NCI-H510A treated with DMSO at 0.1 percent for 48 hours (cell line): Measurements from ENCODE around the gene PLD5.
A peak's percentile ranks its signal among the peaks of the same experiment; 100 is the strongest.
"Not testable (repeated sequence)": the region's sequence is repeated elsewhere in the genome, so short reads cannot be mapped to it uniquely, and the experiment has no call there.

Source experiments
- DNase-seq: peaks from one replicate; lab custom pipeline; 2025; lab: John Stamatoyannopoulos, UW

PLD5 gene

GRCh38 chr1:242489545-242489944, 35.0 kb downstream of the PLD5 start:
- no peak for DNase-seq

- peak; percentile 73 for DNase-seq
Measured at GRCh38 chr1:242477944-242478343, 46.6 kb downstream of the PLD5 start.

GRCh38 chr1:242470774-242471173, 53.7 kb downstream of the PLD5 start:
- no peak for DNase-seq

GRCh38 chr1:242468784-242469183, 55.7 kb downstream of the PLD5 start:
- no peak for DNase-seq

- DNase-seq, result peak; percentile 39
Measured at GRCh38 chr1:242467556-242468145, 56.8 kb downstream of the PLD5 start.

- DNase-seq, result no peak
Measured at GRCh38 chr1:242462867-242463266, 61.6 kb downstream of the PLD5 start.

- DNase-seq, result not testable (repeated sequence)
Measured at GRCh38 chr1:242459740-242460139, 64.8 kb downstream of the PLD5 start.

GRCh38 chr1:242456726-242457269, 67.7 kb downstream of the PLD5 start:
- DNase-seq, result no peak

- no peak for DNase-seq
Measured at GRCh38 chr1:242455052-242455361, 69.5 kb downstream of the PLD5 start.

GRCh38 chr1:242454262-242455051, 70.0 kb downstream of the PLD5 start:
- peak; percentile 27 for DNase-seq

GRCh38 chr1:242452573-242452972, 71.9 kb downstream of the PLD5 start:
- no peak for DNase-seq

GRCh38 chr1:242449661-242450060, 74.8 kb downstream of the PLD5 start:
- DNase-seq, result no peak

- DNase-seq, result no peak
Measured at GRCh38 chr1:242448910-242449645, 75.4 kb downstream of the PLD5 start.

- DNase-seq, result no peak
Measured at GRCh38 chr1:242447689-242448088, 76.8 kb downstream of the PLD5 start.

GRCh38 chr1:242440757-242441156, 83.7 kb downstream of the PLD5 start:
- no peak for DNase-seq

- DNase-seq, result no peak
Measured at GRCh38 chr1:242435200-242435599, 89.3 kb downstream of the PLD5 start.

GRCh38 chr1:242432491-242433095, 91.9 kb downstream of the PLD5 start:
- no peak for DNase-seq

GRCh38 chr1:242431786-242432185, 92.7 kb downstream of the PLD5 start:
- no peak for DNase-seq

GRCh38 chr1:242430956-242431355, 93.5 kb downstream of the PLD5 start:
- no peak for DNase-seq

GRCh38 chr1:242428399-242429190, 95.9 kb downstream of the PLD5 start:
- DNase-seq, result no peak

GRCh38 chr1:242427519-242427918, 97.0 kb downstream of the PLD5 start:
- DNase-seq, result no peak
